Esophagus muscularis mucosa (tissue), 3 donors: Measurements from ENCODE around the gene FADS2.

Source experiments
- CTCF ChIP-seq, 3 experiments: fragments of 200-600 bp in 2 of 3; fragments of 450-650 bp in 1 of 3; sonication (generic) in 2 of 3; IDR thresholded peaks; one replicate each; pipeline ENCODE4 v1.5.1; 2017 to 2019; ENCODE audit warnings: antibody characterized with exemption in 3 of 3, mild to moderate bottlenecking in 2 of 3, moderate library complexity in 1 of 3
- POLR2AphosphoS5 ChIP-seq, 2 donors: sonication (generic); formaldehyde crosslinking; IDR thresholded peaks; one replicate each; pipeline ENCODE4 v1.6.1; 2017; ENCODE audit warnings: antibody characterized with exemption in 2 of 2

DNA sequence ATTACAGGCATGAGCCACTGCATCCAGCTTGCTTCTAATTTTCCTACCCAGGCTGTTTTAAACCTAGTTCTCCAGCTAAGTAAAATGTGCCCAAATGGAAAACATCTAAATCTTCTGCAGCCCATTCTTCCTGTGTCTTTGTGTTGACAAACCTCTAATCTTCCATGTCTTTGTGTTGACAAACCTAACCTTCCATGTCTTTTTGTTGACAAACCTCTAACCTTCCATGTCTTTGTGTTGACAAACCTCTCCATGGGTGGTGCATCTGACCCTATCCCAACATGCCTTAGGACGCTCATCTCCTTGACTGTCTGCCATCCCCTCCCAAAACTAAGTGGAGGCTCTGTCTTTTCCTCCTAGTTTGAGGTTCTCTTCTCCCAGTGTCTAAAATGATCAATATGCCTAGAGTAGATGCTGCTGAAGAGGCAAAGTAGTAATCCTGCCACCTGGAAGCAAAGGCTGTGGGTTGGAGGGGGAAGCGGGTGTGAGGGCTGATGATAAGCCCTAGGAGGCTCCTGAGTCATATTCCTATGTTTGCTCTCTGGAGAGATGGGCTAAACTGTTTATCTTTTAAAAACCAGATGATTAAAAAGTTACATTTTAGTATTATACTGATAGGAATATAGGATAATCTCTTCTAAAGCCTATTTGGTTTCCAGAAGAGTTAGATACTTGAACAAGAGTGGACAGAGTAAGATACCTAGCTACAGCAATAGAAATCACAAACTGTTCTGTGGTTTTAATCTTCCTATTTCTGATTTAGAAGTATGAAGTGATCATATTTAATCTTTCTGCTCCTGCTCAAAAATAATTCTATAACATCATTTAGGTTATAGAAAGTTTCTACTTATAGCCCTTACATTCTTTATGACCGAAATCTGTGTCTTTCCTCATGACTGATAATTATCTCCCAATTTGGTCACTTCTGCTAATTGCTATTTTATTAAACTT is 27.5 kb upstream of the FADS2 start:
- TF ChIP-seq CTCF (IDR thresholded peaks at IDR 0.05) (no peak), POLR2AphosphoS5 (IDR thresholded peaks at IDR 0.05) (no peak)
